Ovary (tissue), 3 donors: ENCODE data around the gene ALDOA.

Experiments
- POLR2A ChIP-seq: fragments of 450-650 bp; IDR thresholded peaks from one replicate; pipeline ENCODE4 v1.6.1; 2017; ENCODE audit warnings: antibody characterized with exemption, mild to moderate bottlenecking, moderate library complexity
- TF ChIP-seq, protein P1 (sequence below), 3 donors: fragments of 450-650 bp in 2 of 3; fragments of 200-600 bp in 1 of 3; IDR thresholded peaks; one replicate each; pipeline versions ENCODE4 v1.5.1 to v1.8.0; 2016 to 2022; ENCODE audit warnings: antibody characterized with exemption in 3 of 3, mild to moderate bottlenecking in 1 of 3
- donor health status: DM: no; HTN: no; CAD: no.

DNA sequence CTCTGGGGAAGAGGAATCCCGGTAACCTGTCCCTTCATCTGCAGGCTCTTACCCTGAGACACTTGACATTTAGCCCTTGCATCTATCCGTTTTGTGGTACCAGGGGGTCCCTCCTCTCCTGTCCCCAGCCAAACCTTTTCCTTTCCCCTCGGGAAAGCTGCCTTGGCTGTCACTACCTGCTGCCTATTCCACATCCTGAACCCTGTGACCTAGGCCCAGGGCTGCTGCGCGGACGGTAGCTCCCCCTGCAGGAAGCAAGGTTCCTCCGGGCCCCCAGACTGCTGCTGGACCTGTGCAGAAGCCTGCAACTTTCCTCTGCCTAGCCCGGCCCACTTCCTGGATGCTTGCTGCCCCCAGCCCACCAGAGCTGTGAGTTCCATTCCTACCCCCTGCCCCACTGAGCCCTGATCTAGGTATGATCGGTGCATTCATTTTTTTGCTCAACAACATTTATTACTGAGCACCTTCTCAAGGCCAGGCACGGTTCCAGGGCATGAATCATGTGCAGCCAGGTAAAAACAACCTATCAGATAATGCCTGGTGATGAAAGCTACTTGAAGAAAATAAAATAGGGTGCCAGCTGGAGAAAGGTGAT is 10.5 kb upstream of the ALDOA start:
- TF ChIP-seq, protein P1, sequence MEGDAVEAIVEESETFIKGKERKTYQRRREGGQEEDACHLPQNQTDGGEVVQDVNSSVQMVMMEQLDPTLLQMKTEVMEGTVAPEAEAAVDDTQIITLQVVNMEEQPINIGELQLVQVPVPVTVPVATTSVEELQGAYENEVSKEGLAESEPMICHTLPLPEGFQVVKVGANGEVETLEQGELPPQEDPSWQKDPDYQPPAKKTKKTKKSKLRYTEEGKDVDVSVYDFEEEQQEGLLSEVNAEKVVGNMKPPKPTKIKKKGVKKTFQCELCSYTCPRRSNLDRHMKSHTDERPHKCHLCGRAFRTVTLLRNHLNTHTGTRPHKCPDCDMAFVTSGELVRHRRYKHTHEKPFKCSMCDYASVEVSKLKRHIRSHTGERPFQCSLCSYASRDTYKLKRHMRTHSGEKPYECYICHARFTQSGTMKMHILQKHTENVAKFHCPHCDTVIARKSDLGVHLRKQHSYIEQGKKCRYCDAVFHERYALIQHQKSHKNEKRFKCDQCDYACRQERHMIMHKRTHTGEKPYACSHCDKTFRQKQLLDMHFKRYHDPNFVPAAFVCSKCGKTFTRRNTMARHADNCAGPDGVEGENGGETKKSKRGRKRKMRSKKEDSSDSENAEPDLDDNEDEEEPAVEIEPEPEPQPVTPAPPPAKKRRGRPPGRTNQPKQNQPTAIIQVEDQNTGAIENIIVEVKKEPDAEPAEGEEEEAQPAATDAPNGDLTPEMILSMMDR (IDR thresholded peaks at IDR 0.05) = no peak
- no peak for TF ChIP-seq POLR2A
